GM19468 (cell line): ENCODE measurements around the gene RPL41.

ENCODE experiments used
- ATAC-seq: cut with Tn5 transposase; IDR thresholded peaks from one replicate; pipeline ENCODE4 v1.9.1; 2021; ENCODE audit warnings: mild to moderate bottlenecking, moderate library complexity, moderate number of reproducible peaks; ENCODE audit not compliant: unreplicated experiment; ENCODE audit errors: extremely low read depth

RPL41 gene

DNA sequence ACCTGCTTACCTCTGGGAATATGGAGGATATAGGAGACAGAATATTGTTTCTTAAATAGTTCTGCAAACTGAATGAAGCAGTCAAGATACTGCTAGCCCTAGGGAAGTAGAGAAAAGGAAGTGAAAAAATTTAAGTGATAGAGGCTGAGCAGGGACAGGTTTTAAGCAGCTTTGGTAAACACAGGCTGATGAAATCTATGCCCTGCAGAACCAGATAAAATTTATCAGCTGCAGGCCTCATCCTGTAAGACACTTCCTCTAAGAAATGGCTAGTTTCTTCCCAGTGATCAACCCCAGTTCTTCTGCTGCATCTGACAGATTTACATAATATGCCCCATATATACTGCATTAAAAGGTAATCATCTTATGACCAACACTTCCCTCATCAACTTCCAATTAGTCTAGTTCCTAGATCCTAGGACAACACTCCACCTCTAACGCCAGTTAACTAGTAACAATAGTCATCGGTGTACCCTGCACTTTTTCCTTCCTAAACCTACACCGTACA, 10.4 kb downstream of the RPL41 start:
- ATAC-seq: no peak

DNA sequence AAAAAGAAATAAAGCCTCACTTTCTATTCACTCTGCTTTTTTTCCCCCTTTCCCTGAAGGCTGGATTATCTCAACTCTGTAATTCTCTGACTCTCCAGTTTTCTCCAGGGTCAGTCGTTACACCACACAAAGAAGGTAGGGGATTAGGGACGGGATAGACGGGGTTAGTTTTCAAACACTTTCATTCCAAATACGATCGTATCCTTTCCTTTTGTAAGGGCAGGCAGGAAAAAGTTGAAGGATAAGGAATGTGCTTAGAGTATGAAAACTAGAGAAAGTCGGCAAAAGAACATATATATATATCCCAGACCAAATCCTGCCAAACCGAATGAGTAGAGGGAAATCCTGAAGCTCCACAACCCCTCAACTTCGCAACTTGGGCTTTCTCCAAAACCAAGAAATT, 11.1 kb downstream of the RPL41 start:
- ATAC-seq: no peak

DNA sequence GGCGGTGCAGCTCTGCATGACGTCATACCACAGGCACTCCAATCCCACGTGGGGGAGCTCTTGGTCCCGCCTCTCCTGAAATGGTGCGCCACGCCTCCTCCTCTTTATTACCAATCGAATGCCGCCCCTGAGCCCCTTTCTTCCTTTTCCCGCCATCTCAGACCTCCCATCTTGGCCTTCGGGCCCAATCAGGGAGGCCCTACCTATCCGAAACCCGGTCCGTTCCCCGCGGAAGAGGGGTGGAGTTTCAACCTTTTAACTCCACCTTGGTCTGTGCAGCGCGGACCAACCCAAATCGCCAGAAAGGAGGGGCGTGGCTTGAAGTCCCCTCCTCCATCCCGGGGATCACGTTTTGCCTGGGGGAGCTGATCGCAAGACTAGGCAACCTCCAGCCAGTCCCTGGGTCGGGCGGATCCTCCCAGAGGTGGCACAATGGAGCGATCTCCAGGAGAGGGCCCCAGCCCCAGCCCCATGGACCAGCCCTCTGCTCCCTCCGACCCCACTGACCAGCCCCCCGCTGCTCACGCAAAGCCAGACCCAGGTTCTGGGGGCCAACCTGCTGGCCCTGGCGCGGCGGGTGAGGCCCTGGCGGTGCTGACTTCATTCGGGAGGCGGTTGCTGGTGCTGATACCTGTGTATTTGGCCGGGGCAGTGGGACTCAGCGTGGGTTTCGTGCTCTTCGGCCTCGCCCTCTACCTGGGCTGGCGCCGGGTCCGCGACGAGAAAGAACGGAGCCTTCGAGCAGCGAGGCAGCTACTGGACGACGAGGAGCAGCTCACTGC, 11.6 kb downstream of the RPL41 start, which contains the start of gene ESYT1:
ESYT1 (plus strand) TSS at position 380 of the 782 bp plus-strand sequence; CDS start at position 433, 53 bp downstream.
- ATAC-seq: peak; percentile 85

DNA sequence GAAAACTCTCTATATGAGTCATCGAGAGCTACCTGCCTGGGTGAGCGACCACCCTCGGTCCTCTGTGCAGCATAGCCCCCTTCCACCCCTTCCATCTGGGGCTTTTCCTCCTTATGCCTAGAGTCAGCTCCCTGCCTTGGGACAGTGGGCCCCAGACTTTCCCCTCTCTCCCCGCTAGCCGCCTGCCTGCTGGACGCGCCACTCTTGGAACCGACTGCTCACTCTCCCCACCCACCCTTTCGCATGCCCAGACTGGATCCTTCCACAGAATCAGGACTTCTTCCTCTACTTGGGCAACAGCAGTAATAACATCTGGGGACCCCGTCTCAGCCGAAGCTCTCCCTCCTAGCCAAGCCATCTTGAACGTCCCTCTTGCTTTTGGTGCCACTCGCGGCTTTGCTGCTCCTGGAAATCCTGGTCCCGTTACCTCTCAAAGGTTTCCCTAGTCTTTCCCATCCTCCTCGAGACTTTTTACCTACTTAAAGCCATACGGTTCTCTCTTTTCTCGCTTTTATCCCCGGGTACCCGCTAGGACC, 12.3 kb downstream of the RPL41 start:
- ATAC-seq: no peak

DNA sequence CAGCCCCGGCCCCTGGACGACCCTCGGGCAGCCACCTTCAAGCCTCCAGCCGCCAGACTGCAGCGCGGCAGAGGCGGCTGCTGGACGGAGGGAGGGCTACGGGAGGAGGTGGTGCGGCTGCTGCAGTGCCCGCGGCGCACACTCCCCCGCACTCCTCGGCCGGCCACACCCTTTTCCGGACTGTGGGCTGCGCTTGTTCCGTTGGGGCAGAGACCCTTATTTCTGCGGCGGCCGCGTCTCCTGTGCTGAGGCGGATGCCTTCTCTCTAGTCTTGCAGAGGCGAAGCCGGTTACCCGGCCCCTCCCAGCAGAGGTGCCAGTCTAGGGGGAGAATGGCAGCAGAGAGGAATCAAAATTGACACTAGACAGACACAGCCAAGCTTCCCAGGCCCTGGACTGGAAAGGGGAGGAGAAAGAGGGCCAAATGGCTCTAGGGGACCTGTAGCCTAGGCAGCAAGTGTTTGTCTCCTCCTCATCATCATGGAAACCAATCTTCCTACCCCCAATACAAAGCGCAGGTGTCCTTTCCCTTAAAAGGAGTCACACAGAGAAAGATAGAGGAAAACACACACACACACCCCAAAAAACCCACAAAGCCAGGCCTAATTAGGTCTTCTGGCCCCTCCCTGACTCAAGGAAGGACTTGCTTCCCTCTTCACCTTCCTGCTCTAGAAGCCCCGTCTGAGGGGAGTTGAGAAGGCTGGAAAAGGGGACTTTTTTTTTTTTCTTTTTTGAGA, 12.9 kb downstream of the RPL41 start:
- no peak for ATAC-seq

DNA sequence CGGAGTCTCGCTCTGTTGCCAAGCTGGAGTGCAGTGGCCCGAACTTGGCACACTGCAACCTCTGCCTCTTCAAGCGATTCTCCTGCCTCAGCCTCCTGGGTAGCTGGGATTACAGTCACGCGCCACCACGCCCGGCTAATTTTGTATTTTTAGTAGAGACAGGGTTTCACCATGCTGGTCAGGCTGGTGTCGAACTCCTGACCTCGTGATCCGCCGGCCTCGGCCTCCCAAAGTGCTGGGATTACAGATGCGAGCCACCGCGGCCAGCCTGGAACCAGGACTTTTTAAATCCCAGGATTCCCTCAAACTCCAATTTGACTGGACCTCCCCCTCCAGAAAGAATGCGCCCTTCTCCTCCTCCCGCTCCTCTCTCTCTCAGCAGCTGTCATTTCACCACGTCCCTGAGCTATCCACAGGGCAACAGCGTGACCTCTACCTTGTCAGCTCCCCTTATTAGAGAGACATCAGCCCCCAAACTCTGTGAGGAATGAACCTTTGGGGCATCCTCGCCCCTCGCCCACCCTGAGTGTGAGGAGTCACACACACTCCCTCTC, 13.6 kb downstream of the RPL41 start:
- no peak for ATAC-seq

DNA sequence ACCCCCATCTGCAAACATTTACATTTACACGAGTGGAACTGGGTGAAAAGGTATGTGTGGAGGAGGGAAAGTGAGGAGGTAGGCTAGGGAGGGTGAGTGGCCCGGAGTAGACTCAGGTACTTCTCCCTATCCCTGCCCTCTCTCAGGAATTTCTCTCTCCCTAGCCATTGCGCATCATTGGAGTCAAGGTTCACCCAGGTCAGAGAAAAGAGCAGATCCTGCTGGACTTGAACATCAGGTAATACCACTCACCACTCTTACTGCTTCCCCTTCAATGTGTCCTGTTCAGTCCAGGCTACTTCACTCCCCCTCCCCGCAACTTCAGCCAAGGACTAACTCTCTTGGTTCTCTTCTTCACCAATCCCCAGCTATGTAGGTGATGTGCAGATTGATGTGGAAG, 14.4 kb downstream of the RPL41 start:
- ATAC-seq: no peak

DNA sequence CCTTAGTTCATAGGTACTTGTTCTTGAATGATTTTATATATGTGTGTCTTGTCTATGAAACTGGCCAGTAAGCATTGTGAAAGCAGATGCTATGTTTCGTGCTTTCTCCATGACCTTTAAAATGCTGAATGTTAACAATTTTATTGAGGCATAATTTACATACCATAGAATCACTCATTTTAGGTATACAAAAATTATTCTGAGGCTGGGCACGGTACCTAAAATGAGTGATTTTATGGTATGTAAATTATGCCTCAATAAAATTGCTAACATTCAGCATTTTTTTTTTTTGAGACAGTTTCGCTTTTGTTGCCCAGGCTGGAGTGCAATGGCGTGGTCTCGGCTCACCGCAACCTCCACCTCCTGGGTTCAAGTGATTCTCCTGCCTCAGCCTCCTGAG, 18.5 kb downstream of the RPL41 start:
- ATAC-seq: no peak

DNA sequence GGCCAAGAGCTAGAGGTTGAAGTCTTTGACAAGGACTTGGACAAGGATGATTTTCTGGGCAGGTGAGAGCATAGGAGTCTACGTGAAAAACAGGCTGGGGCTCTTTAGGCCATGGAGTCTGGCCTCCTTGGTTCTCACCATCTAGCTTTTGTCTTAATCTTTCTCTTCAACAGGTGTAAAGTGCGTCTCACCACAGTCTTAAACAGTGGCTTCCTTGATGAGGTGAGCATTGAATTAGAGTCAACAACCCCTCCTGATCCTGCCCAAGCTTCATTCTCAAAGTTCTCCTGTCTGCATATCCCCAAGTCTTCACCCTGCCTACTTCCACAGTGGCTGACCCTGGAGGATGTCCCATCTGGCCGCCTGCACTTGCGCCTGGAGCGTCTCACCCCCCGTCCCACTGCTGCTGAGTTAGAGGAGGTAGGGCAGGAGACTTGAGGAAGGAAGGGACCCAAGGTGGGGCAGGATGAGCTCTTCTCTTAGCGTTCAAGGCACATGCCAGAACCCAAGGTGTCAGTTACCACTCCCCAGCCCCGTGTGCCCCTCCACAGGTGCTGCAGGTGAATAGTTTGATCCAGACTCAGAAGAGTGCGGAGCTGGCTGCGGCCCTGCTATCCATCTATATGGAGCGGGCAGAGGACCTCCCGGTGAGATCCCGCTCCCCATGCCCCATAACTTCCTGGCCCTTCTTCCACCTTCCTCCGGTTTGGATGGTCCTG, 21.6 kb downstream of the RPL41 start:
- no peak for ATAC-seq

DNA sequence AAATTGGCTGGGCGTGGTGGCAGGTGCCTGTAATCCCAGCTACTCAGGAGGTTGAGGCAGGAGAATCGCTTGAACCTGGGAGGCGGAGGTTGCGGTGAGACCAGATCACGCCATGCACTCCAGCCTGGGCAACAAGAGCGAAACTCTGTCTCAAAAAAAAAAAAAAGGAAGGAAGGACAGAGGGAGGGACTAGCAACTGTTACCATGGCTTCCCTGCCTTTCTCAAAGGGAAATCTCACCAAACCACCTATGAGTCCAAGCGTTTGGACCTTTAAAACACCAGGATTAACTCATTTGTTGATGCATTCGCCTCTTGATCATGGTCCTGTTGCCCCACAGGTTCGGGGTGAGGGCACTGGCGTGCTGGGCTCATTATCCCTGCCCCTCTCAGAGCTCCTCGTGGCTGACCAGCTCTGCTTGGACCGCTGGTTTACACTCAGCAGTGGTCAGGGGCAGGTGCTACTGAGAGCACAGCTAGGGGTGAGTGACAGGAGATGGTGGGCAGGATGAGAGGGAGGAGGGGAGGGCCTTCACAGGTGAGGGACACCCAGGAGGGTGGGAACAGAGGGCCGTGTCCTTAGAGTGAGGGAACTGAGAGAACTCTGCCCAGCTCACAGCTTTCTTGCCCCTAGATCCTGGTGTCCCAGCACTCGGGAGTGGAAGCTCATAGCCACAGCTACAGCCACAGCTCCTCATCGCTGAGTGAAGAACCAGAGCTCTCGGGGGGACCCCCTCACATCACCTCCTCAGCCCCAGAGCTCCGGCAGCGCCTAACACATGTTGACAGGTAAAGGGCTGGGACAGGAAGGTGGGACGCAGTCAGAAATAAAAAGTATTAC, 25.7 kb downstream of the RPL41 start:
- ATAC-seq: no peak

DNA sequence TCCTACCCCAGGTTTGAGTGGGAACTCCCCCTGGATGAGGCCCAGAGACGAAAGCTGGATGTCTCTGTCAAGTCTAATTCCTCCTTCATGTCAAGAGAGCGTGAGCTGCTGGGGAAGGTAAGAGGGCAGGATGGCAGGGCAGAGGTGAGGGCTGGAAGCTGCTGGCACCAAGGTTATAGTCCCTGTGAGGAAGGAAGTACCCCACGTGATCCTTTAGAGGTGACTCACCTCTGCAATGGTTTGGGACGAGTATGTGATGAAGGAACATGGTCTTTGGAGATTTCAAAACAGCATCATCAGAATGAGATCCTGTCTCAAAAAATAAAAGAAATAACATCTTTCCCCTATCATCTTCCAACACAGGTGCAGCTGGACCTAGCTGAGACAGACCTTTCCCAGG, 26.8 kb downstream of the RPL41 start:
- no peak for ATAC-seq

DNA sequence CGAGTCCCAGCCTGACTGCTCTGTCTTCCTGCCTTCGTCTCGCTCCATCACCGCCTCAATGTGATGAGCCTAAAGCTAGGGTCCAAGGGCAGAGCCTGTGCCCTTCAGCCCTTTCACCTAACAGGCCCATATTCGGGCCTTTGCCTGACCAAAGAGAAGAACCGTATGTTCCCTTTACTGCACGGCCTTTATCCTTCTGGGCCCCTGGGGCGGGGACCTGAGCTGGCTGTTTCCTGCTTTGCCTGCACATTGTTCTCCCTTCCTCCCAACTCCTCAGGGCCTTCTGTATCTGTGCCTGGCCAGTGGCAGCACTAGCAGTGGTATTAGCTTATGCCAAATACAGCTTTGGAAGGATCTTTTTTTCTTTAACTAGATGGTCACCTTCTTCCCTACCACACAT, 27.4 kb downstream of the RPL41 start:
- no peak for ATAC-seq

DNA sequence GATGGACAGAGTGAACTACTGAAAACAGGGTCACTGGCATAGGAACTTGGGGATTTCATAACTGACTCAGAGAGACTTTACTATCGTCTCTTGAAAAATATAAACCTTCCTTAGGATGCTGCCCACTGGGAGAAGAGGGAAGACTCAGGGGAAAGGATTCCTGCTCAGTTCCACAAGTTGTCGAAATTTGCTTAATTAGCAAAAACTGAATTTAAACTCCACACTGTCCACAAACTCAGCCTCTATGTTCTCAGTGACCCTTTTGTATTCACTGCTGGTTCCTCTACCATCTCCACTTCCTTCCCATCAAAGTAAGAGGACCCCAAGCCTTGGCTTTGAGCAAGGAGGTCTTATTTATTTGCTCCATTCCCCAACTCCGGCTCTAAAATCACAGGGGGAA, 28.8 kb downstream of the RPL41 start:
- no peak for ATAC-seq

DNA sequence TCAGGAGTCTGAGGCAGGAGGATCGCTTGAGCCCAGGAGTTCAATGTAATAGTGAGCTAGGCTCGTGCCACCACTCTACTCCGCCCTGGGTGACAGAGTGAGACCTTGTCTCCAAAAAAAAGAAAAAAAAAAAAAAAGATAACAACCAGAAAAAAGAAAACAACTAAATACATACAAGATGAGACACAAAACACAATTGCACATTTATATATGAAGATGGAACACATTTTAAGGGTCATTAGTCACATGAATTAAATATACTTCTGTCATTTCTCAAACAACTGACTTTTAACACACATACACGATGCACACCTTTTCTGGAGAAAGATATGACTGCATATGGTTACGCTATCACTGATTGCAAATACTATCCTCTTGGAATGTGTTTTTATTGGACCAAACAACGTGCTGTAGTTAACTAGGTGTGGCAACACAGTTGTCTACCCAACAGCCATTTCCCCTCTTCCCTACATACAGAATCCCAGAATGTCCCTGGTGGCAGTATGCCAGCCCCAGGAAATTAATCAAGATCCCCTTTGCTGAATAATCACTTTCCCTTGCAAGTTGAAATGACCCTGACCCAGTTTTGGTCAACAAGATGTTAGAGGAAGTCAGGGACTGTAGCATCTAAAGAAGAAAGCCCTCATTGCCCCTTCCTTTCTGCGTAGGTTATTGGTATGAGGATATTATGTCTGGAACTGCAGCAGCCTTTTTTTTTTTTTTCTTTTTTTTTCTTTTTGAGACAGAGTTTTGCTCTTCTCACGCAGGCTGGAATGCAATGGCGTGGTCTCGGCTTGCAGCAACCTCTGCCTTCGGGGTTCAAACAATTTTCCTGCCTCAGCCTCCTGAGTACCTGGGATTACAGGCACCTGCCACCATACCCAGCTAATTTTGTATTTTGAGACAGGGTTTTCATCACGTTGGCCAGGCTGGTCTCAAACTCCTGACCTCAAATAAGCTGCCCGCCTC, 30.3 kb downstream of the RPL41 start:
- ATAC-seq: no peak

DNA sequence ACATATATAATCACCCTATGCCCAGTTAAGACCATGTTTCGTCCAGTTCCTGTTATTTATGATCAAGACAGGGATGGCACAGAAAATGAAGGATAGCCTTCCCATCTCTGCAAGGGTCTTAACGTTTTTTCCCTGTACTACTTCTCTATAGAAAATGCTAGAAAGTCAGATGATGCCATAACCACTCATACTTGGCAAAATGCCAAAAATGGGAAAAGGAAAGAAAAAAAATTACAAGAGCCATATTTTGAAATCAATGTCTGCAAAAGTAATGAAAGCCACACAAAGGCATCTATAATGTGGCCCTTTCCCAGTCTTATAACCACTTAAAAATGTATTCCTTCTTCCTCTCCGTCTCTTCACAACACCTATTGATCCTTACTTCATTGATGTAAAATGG, 34.1 kb downstream of the RPL41 start:
- no peak for ATAC-seq

DNA sequence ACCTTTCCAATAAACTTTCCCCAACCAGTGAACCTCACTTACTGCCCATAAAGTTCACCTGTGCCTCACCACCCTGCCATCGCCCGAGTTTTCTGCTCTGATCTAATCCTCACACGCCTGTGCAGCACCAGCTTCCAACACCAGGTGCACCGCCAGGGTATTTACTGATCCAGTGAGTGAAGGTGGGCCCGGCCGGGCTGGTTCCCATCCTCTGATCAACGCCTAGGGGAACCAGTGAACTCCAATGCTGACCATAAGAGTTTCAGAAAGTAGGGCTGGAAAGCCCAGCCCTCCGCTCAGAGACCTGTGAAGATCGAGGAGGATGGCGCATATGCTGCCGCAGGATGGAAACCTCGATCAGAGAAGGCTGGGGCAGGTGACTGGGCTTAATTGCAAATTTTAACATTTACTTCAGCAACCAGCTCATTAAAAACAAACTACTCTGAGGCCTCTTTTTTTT, 35.3 kb downstream of the RPL41 start:
- peak; percentile 24 for ATAC-seq

DNA sequence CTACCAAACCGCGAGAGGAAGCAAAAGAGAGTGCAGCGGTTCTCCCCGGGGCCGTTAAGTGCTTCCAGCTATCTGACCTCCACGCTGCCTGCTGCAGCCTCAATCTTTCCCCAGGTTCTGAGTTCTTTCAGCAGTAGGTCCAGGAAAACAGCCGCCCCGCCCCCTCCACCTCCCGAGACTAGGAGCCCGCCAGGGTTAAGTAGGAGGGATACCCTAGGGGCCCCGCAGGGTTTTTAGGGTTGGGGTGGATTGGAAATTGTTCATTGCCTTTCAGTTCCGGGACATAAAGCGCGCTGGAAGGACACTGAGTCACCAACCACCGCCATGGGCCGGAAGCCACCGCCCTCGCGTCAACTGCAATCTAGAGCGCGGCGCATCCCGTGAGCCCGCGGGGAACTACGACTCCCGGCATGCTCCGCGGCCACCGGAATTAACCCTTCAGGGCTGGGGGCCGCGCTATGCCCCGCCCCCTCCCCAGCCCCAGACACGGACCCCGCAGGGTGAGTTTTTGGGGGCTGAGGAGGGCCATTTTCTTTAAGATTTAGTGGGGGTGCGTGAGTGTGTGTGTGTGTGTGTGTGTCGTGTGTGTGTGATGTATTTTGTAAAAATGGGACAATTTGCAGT, 35.8 kb downstream of the RPL41 start, which contains the start of gene MYL6B:
MYL6B (plus strand) TSS at position 456 of the 624 bp plus-strand sequence. CDS start 1,332 bp downstream, outside the sequence.
- peak; percentile 70 for ATAC-seq
